Small intestine (tissue), 7 donors: ENCODE data around the gene VPS13D. TPM values are rescaled to one million over a fixed set of nuclear protein-coding genes. Genes with fewer than 3 reads are reported as not detected.
A peak's percentile ranks its signal among the peaks of the same experiment; 100 is the strongest.

ENCODE experiments used
- DNase-seq, 2 donors: peaks; one replicate each; pipeline versions ENCODE4 v3.0.0 to v3.0.0-alpha.2; 2013
- FAIRE-seq: peaks from 2 replicates; lab custom pipeline; 2012; peaks lifted over from hg19 to GRCh38; lab: Jason Lieb, UNC
- H3K27ac ChIP-seq, 3 donors: one replicate each; pipeline ENCODE4 v1.5.1; 2013; ENCODE audit warnings: low read length in 2 of 3, mild to moderate bottlenecking in 2 of 3, control low read depth in 1 of 3, inconsistent platforms in 1 of 3, low read depth in 1 of 3, moderate library complexity in 1 of 3
- H3K27me3 ChIP-seq, 3 donors: one replicate each; pipeline ENCODE4 v1.6.1; 2013; ENCODE audit warnings: low read length in 3 of 3, inconsistent platforms in 1 of 3; ENCODE audit not compliant: control insufficient read depth in 3 of 3, insufficient read depth in 3 of 3
- H3K36me3 ChIP-seq, 3 donors: one replicate each; pipeline ENCODE4 v1.6.1; 2013; ENCODE audit warnings: low read length in 3 of 3, inconsistent platforms in 1 of 3, low read depth in 1 of 3, mild to moderate bottlenecking in 1 of 3, moderate library complexity in 1 of 3; ENCODE audit not compliant: control insufficient read depth in 3 of 3, insufficient read depth in 2 of 3
- H3K4me1 ChIP-seq, 3 donors: one replicate each; pipeline ENCODE4 v1.6.1; 2013; ENCODE audit warnings: low read length in 2 of 3, inconsistent platforms in 1 of 3, low read depth in 1 of 3, mild to moderate bottlenecking in 1 of 3, moderate library complexity in 1 of 3; ENCODE audit not compliant: control insufficient read depth in 3 of 3, insufficient read depth in 2 of 3
- H3K4me3 ChIP-seq, 3 donors: one replicate each; pipeline ENCODE4 v1.5.1; 2013; ENCODE audit warnings: low read length in 3 of 3, control low read depth in 1 of 3, inconsistent platforms in 1 of 3, low read depth in 1 of 3, mild to moderate bottlenecking in 1 of 3, moderate library complexity in 1 of 3
- H3K9me3 ChIP-seq, 2 donors: one replicate each; pipeline ENCODE4 v1.6.1; 2013; ENCODE audit warnings: low read depth in 1 of 2, low read length in 1 of 2; ENCODE audit not compliant: control insufficient read depth in 2 of 2, insufficient read depth in 1 of 2
- WGBS, 3 donors: extraction: QIAGEN DNeasy Blood & Tissue Kit; methylation state at CpG; one replicate each; pipeline ENCODE4 v1.1.7; 2013; 5-methylcytosine and 5-hydroxymethylcytosine counted together
- polyA plus RNA-seq, 4 donors: library from polyadenylated mRNA; stranded (reverse) in 3 of 4; unstranded in 1 of 4; fragments of 200-250 nt in 3 of 4; fragments of 120-200 nt in 1 of 4; gene quantifications; one replicate each; pipeline versions ENCODE4 v1.2.1 to v1.2.3, GENCODE V29; 2013
- donor health status: healthy with polysubstance abuse.
- donor health status: control.
- donor health status: control.
- donor health status: Bipolar disorder and iron deficiency.
- donor health status: healthy.

Gene VPS13D
- polyA plus RNA-seq, 4 donors = 15.9 to 21.5 (median 17.7) TPM

GRCh38 chr1:12246584-12246983 lies 16.8 kb downstream of the VPS13D start:
- Histone ChIP-seq H3K27me3 (no peaks in the 10 kb centered on the region), H3K4me3 (no peak overlapping the region), H3K36me3 (peaks cover 15 to 31% (median 24%) of the 10 kb centered on the region in 3 donors), H3K4me1 (no peaks in the 10 kb centered on the region), H3K9me3 (no peaks in the 10 kb centered on the region), H3K27ac (no peak overlapping the region)
- DNase-seq (no peak), FAIRE-seq (no peak)
- WGBS, 3 donors = 77 to 96% (median 93%) methylated on average over 6 of the region's 6 CpGs

GRCh38 chr1:12249181-12249580 lies 19.4 kb downstream of the VPS13D start:
- H3K9me3 ChIP-seq = no peaks in the 10 kb centered on the region
- WGBS, 3 donors = 96 to 100% (median 96%) methylated on average over 1 of the region's 1 CpG
- H3K27me3 ChIP-seq = no peaks in the 10 kb centered on the region
- H3K36me3 ChIP-seq = peaks cover 22 to 31% (median 24%) of the 10 kb centered on the region in 3 donors
- H3K4me3 ChIP-seq = no peak overlapping the region
- FAIRE-seq = no peak
- DNase-seq = no peak
- no peak overlapping the region for H3K27ac ChIP-seq
- H3K4me1 ChIP-seq = no peaks in the 10 kb centered on the region

- FAIRE-seq (no peak), DNase-seq (no peak)
- Histone ChIP-seq H3K4me3 (no peak overlapping the region), H3K36me3 (peaks cover 19 to 29% (median 20%) of the 10 kb centered on the region in 3 donors), H3K4me1 (no peaks in the 10 kb centered on the region), H3K9me3 (no peaks in the 10 kb centered on the region), H3K27me3 (no peaks in the 10 kb centered on the region), H3K27ac (no peak overlapping the region)
- WGBS, 3 donors = 75 to 86% (median 81%) methylated on average over 6 of the region's 6 CpGs
Measured at GRCh38 chr1:12249748-12250147, 19.9 kb downstream of the VPS13D start.

- H3K36me3 ChIP-seq = peaks cover 15 to 31% (median 15%) of the 10 kb centered on the region in 3 donors
- WGBS, 3 donors = 79 to 85% (median 80%) methylated on average over 5 of the region's 5 CpGs
- no peak overlapping the region for H3K27ac ChIP-seq
- FAIRE-seq (no peak), DNase-seq (no peak)
- no peaks in the 10 kb centered on the region for H3K4me1 ChIP-seq
- H3K9me3 ChIP-seq = no peaks in the 10 kb centered on the region
- no peak overlapping the region for H3K4me3 ChIP-seq
- H3K27me3 ChIP-seq = no peaks in the 10 kb centered on the region
Measured at GRCh38 chr1:12251442-12251841, 21.6 kb downstream of the VPS13D start.

GRCh38 chr1:12255913-12256312 lies 26.1 kb downstream of the VPS13D start:
- Histone ChIP-seq H3K36me3 (peaks cover 12 to 37% (median 19%) of the 10 kb centered on the region in 3 donors), H3K4me3 (no peak overlapping the region), H3K9me3 (no peaks in the 10 kb centered on the region), H3K27me3 (no peaks in the 10 kb centered on the region), H3K4me1 (peaks cover 0 to 3% (median 2%) of the 10 kb centered on the region in 3 donors), H3K27ac (no peak overlapping the region)
- FAIRE-seq (no peak), DNase-seq (no peak)
- 95 to 97% (median 95%) methylated on average over 2 of the region's 2 CpGs for WGBS, 3 donors

- peaks cover 13 to 38% (median 22%) of the 10 kb centered on the region in 3 donors for H3K36me3 ChIP-seq
- FAIRE-seq (no peak), DNase-seq (peak; percentile 40 to 85)
- peaks cover 0 to 3% (median 2%) of the 10 kb centered on the region in 3 donors for H3K4me1 ChIP-seq
- H3K27ac ChIP-seq = no peak overlapping the region
- H3K9me3 ChIP-seq = no peaks in the 10 kb centered on the region
- H3K27me3 ChIP-seq = no peaks in the 10 kb centered on the region
- H3K4me3 ChIP-seq = no peak overlapping the region
- WGBS, 3 donors = 26 to 62% (median 47%) methylated on average over 7 of the region's 7 CpGs
Measured at GRCh38 chr1:12258272-12258671, 28.4 kb downstream of the VPS13D start.

GRCh38 chr1:12269351-12269750 lies 39.5 kb downstream of the VPS13D start:
- 79 to 88% (median 86%) methylated on average over 1 of the region's 1 CpG for WGBS, 3 donors
- FAIRE-seq = no peak
- no peak for DNase-seq
- Histone ChIP-seq H3K4me1 (no peaks in the 10 kb centered on the region), H3K27me3 (no peaks in the 10 kb centered on the region), H3K4me3 (no peak overlapping the region), H3K27ac (no peak overlapping the region), H3K36me3 (peaks cover 18 to 32% (median 32%) of the 10 kb centered on the region in 3 donors), H3K9me3 (peaks cover 0 to 4% of the 10 kb centered on the region in 2 donors)

GRCh38 chr1:12271033-12271432 lies 41.2 kb downstream of the VPS13D start:
- Histone ChIP-seq H3K27ac (no peak overlapping the region), H3K27me3 (no peaks in the 10 kb centered on the region), H3K4me1 (no peaks in the 10 kb centered on the region), H3K4me3 (no peak overlapping the region), H3K36me3 (peaks cover 14 to 36% (median 29%) of the 10 kb centered on the region in 3 donors), H3K9me3 (no peaks in the 10 kb centered on the region)
- FAIRE-seq = no peak
- no peak for DNase-seq
- 93 to 95% (median 95%) methylated on average over 4 of the region's 4 CpGs for WGBS, 3 donors

- no peaks in the 10 kb centered on the region for H3K27me3 ChIP-seq
- no peak for DNase-seq
- no peak for FAIRE-seq
- H3K4me3 ChIP-seq = no peak overlapping the region
- H3K27ac ChIP-seq = no peak overlapping the region
- H3K4me1 ChIP-seq = no peaks in the 10 kb centered on the region
- 81 to 88% (median 86%) methylated on average over 6 of the region's 6 CpGs for WGBS, 3 donors
- no peaks in the 10 kb centered on the region for H3K9me3 ChIP-seq
- peaks cover 28 to 44% (median 33%) of the 10 kb centered on the region in 3 donors for H3K36me3 ChIP-seq
Measured at GRCh38 chr1:12272770-12273169, 42.9 kb downstream of the VPS13D start.
